ENCODE results near the gene MED13L. TPM values are rescaled to one million over a fixed set of nuclear protein-coding genes. Genes with fewer than 3 reads are reported as not detected.

Gene MED13L
- total RNA-seq, 1 donor: 180 TPM

DNA sequence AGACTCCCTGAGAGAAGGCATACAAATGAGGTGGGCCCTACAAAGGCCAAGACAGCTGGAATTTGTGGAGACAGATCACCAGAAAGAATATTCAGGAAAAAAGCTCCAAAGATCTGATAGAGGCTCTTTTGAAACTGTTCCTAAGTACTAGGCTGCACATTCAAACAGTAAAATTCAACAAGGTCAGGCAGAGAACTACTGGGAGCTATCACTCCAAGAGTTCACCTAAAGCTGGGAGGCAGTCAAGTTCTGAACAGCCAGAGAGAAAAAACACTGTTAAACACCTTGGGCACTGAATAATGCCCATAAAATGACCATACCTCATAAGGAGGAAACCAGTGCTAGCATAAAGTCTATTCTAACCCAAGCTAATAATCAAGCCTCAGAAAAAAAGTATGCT, 28.6 kb downstream of the MED13L start:
- TF ChIP-seq, protein P1, sequence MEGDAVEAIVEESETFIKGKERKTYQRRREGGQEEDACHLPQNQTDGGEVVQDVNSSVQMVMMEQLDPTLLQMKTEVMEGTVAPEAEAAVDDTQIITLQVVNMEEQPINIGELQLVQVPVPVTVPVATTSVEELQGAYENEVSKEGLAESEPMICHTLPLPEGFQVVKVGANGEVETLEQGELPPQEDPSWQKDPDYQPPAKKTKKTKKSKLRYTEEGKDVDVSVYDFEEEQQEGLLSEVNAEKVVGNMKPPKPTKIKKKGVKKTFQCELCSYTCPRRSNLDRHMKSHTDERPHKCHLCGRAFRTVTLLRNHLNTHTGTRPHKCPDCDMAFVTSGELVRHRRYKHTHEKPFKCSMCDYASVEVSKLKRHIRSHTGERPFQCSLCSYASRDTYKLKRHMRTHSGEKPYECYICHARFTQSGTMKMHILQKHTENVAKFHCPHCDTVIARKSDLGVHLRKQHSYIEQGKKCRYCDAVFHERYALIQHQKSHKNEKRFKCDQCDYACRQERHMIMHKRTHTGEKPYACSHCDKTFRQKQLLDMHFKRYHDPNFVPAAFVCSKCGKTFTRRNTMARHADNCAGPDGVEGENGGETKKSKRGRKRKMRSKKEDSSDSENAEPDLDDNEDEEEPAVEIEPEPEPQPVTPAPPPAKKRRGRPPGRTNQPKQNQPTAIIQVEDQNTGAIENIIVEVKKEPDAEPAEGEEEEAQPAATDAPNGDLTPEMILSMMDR (IDR thresholded peaks at IDR 0.05; ENCODE audit: insufficient read depth, low read length): no peak
- H3K4me3 ChIP-seq (ENCODE audit: low read depth, low read length): no peak overlapping the region
- no peak for DNase-seq (ENCODE audit: low read depth)

GRCh38 chr12:116248433-116248832, 29.1 kb downstream of the MED13L start:
- TF ChIP-seq, protein P1 (IDR thresholded peaks at IDR 0.05; ENCODE audit: insufficient read depth, low read length): no peak
- H3K4me3 ChIP-seq (ENCODE audit: low read depth, low read length): no peak overlapping the region
- DNase-seq (ENCODE audit: low read depth): no peak

- TF ChIP-seq, protein P1 (IDR thresholded peaks at IDR 0.05; ENCODE audit: insufficient read depth, low read length): no peak
- DNase-seq (ENCODE audit: low read depth): no peak
- H3K4me3 ChIP-seq (ENCODE audit: low read depth, low read length): no peak overlapping the region
Measured at GRCh38 chr12:116247377-116247776, 30.1 kb downstream of the MED13L start.

DNA sequence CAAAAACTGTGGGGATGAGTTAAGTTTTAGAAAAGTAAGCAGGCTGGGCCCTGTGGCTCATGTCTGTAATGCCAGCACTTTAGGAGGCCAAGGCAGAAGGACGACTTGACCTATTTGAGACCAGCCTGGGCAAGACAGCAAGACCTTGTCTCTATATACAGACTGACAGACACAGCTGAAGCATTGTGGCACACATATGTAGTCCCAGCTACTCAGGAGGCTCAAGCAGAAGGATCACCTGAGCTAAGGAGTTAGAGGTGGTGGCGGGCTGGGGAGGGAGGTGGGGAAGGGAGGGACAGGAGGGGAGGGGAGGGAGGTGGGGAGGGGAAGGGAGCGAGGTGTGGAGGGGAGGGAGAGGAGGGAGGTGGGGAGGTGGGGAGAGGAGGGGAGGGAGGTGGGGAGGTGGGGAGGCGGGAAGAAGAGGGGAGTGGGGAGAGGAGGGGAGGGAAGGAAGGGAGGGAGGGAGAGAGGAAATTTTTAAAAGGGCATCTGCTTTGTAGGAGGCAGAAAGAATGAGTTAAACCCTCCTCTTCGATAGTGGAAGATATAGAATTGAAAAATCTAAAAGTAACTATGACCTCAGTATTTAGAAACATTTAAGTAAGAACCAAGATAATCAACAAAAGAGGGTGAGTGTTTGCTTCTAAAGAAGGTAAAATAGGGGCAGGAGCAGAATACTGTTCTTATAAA, 30.9 kb downstream of the MED13L start:
- TF ChIP-seq, protein P1 (IDR thresholded peaks at IDR 0.05; ENCODE audit: insufficient read depth, low read length): no peak
- DNase-seq (ENCODE audit: low read depth): no peak
- no peak overlapping the region for H3K4me3 ChIP-seq (ENCODE audit: low read depth, low read length)

DNA sequence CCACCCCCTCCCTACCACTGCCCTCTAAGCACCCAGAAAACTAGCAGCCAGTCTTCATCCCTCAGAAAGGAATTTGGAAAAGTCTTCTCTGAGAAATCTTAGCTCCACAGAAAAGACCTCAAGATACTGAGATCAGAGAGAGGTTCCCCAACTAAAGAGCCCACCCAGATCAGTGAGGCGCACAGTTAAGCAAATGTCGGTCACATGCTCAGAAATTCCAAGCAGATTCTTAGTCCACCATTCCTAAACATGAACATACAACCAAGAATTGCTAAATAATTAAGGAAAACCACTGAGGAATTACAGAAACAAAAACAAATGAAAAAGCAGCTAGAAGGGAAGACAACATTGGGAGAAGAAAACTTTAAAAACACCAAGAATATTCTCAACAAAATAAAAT, 32.3 kb downstream of the MED13L start:
- TF ChIP-seq, protein P1 (IDR thresholded peaks at IDR 0.05; ENCODE audit: insufficient read depth, low read length): no peak
- no peak overlapping the region for H3K4me3 ChIP-seq (ENCODE audit: low read depth, low read length)
- DNase-seq (ENCODE audit: low read depth): no peak

DNA sequence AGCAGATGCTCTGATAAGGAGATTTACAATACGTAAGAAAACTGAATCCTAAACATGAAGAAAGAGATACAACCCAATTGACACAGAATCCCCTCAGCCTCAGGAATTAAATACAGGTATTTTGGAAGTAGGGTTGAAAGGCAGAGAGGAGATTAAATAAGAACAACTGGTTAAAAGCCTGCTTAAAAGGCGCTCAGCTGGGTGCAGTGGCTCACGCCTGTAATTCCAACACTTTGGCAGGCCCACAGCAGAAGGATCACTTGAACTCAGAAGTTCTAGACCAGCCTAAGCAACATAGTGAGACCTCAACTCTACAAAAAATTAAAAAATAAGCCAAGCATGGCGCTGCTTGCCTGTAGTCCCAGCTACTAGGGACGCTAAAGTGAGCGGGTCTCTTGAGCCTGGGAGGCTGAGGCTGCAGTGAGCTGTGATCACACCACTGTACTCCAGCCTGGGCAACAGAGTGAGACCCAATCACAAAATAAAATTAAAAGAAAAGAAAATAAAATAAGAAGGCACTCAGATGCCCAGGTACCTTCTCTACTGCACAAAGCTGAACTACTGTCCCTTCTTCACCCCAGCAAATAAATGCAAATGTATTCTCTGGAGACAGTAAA, 32.9 kb downstream of the MED13L start:
- no peak for DNase-seq (ENCODE audit: low read depth)
- no peak overlapping the region for H3K4me3 ChIP-seq (ENCODE audit: low read depth, low read length)
- TF ChIP-seq, protein P1 (IDR thresholded peaks at IDR 0.05; ENCODE audit: insufficient read depth, low read length): no peak

All from fibroblast of the aortic adventitia (primary cell).